ENCODE results near the gene CGB7.
"Not testable (repeated sequence)": the region's sequence is repeated elsewhere in the genome, so short reads cannot be mapped to it uniquely, and the experiment has no call there.

CGB7 gene

GRCh38 chr19:49061000-49061399 is 3.5 kb upstream of the CGB7 start:
- no peak overlapping the region for H3K4me3 ChIP-seq (ENCODE audit: low read length in 2 of 2)
- H3K27ac ChIP-seq (ENCODE audit: low read depth in 2 of 2, low read length in 2 of 2) = no peak overlapping the region
- peaks cover 27 to 40% of the 10 kb centered on the region in 2 donors for H3K27me3 ChIP-seq (ENCODE audit: control insufficient read depth in 2 of 2, insufficient read depth in 2 of 2, low read length in 2 of 2)
- H3K9me3 ChIP-seq (ENCODE audit: control insufficient read depth in 2 of 2, low read length in 2 of 2) = no peaks in the 10 kb centered on the region
- peaks cover 10 to 19% of the 10 kb centered on the region in 2 donors for H3K4me1 ChIP-seq (ENCODE audit: control insufficient read depth in 2 of 2, insufficient read depth in 2 of 2, low read length in 2 of 2)
- H3K36me3 ChIP-seq (ENCODE audit: control insufficient read depth in 2 of 2, insufficient read depth in 2 of 2, low read length in 2 of 2) = no peaks in the 10 kb centered on the region
- no peak overlapping the region for H3K9ac ChIP-seq (ENCODE audit: low read depth in 1 of 2, low read length in 2 of 2)

- peaks cover 18 to 27% of the 10 kb centered on the region in 2 donors for H3K27me3 ChIP-seq (ENCODE audit: control insufficient read depth in 2 of 2, insufficient read depth in 2 of 2, low read length in 2 of 2)
- no peak overlapping the region for H3K27ac ChIP-seq (ENCODE audit: low read depth in 2 of 2, low read length in 2 of 2)
- no peak overlapping the region for H3K4me3 ChIP-seq (ENCODE audit: low read length in 2 of 2)
- no peaks in the 10 kb centered on the region for H3K36me3 ChIP-seq (ENCODE audit: control insufficient read depth in 2 of 2, insufficient read depth in 2 of 2, low read length in 2 of 2)
- H3K9ac ChIP-seq (ENCODE audit: low read depth in 1 of 2, low read length in 2 of 2) = no peak overlapping the region
- H3K4me1 ChIP-seq (ENCODE audit: control insufficient read depth in 2 of 2, insufficient read depth in 2 of 2, low read length in 2 of 2) = peaks cover 11 to 20% of the 10 kb centered on the region in 2 donors
- H3K9me3 ChIP-seq (ENCODE audit: control insufficient read depth in 2 of 2, low read length in 2 of 2) = no peaks in the 10 kb centered on the region
Measured at GRCh38 chr19:49059053-49059452, 1.5 kb upstream of the CGB7 start.

- Histone ChIP-seq H3K36me3 (ENCODE audit: control insufficient read depth in 2 of 2, insufficient read depth in 2 of 2, low read length in 2 of 2) (no peaks in the 10 kb centered on the region), H3K27me3 (ENCODE audit: control insufficient read depth in 2 of 2, insufficient read depth in 2 of 2, low read length in 2 of 2) (peaks cover 18 to 24% of the 10 kb centered on the region in 2 donors), H3K9ac (ENCODE audit: low read depth in 1 of 2, low read length in 2 of 2) (no peak overlapping the region), H3K4me3 (ENCODE audit: low read length in 2 of 2) (no peak overlapping the region), H3K9me3 (ENCODE audit: control insufficient read depth in 2 of 2, low read length in 2 of 2) (no peaks in the 10 kb centered on the region), H3K4me1 (ENCODE audit: control insufficient read depth in 2 of 2, insufficient read depth in 2 of 2, low read length in 2 of 2) (peaks cover 11 to 20% of the 10 kb centered on the region in 2 donors), H3K27ac (ENCODE audit: low read depth in 2 of 2, low read length in 2 of 2) (no peak overlapping the region)
Measured at GRCh38 chr19:49058562-49058961, 1.0 kb upstream of the CGB7 start.

GRCh38 chr19:49056902-49057596 is 500 bp downstream of the CGB7 start:
- Histone ChIP-seq H3K4me3 (ENCODE audit: low read length in 2 of 2) (peak overlapping the region; percentile 59 to 65), H3K27me3 (ENCODE audit: control insufficient read depth in 2 of 2, insufficient read depth in 2 of 2, low read length in 2 of 2) (peaks cover 18 to 24% of the 10 kb centered on the region in 2 donors), H3K9ac (ENCODE audit: low read depth in 1 of 2, low read length in 2 of 2) (peak overlapping the region in 1 of 2 donors; percentile 19), H3K4me1 (ENCODE audit: control insufficient read depth in 2 of 2, insufficient read depth in 2 of 2, low read length in 2 of 2) (peaks cover 11 to 20% of the 10 kb centered on the region in 2 donors)
- H3K36me3 ChIP-seq (ENCODE audit: control insufficient read depth in 2 of 2, insufficient read depth in 2 of 2, low read length in 2 of 2); H3K27ac ChIP-seq (ENCODE audit: low read depth in 2 of 2, low read length in 2 of 2); H3K9me3 ChIP-seq (ENCODE audit: control insufficient read depth in 2 of 2, low read length in 2 of 2): not testable (repeated sequence)

GRCh38 chr19:49056101-49056901 is 1.2 kb downstream of the CGB7 start:
- Histone ChIP-seq H3K36me3 (ENCODE audit: control insufficient read depth in 2 of 2, insufficient read depth in 2 of 2, low read length in 2 of 2) (no peaks in the 10 kb centered on the region), H3K9ac (ENCODE audit: low read depth in 1 of 2, low read length in 2 of 2) (peak overlapping the region in 1 of 2 donors; percentile 19), H3K9me3 (ENCODE audit: control insufficient read depth in 2 of 2, low read length in 2 of 2) (no peaks in the 10 kb centered on the region), H3K27ac (ENCODE audit: low read depth in 2 of 2, low read length in 2 of 2) (no peak overlapping the region), H3K4me3 (ENCODE audit: low read length in 2 of 2) (peak overlapping the region; percentile 59 to 65), H3K27me3 (ENCODE audit: control insufficient read depth in 2 of 2, insufficient read depth in 2 of 2, low read length in 2 of 2) (peaks cover 18 to 24% of the 10 kb centered on the region in 2 donors), H3K4me1 (ENCODE audit: control insufficient read depth in 2 of 2, insufficient read depth in 2 of 2, low read length in 2 of 2) (peaks cover 11 to 20% of the 10 kb centered on the region in 2 donors)

GRCh38 chr19:49050376-49051033 is 7.0 kb downstream of the CGB7 start:
- not testable (repeated sequence) for H3K27ac ChIP-seq (ENCODE audit: low read depth in 2 of 2, low read length in 2 of 2); H3K9me3 ChIP-seq (ENCODE audit: control insufficient read depth in 2 of 2, low read length in 2 of 2); H3K36me3 ChIP-seq (ENCODE audit: control insufficient read depth in 2 of 2, insufficient read depth in 2 of 2, low read length in 2 of 2); H3K27me3 ChIP-seq (ENCODE audit: control insufficient read depth in 2 of 2, insufficient read depth in 2 of 2, low read length in 2 of 2); H3K4me3 ChIP-seq (ENCODE audit: low read length in 2 of 2); H3K4me1 ChIP-seq (ENCODE audit: control insufficient read depth in 2 of 2, insufficient read depth in 2 of 2, low read length in 2 of 2); H3K9ac ChIP-seq (ENCODE audit: low read depth in 1 of 2, low read length in 2 of 2)

- H3K4me3 ChIP-seq (ENCODE audit: low read length in 2 of 2); H3K4me1 ChIP-seq (ENCODE audit: control insufficient read depth in 2 of 2, insufficient read depth in 2 of 2, low read length in 2 of 2); H3K9ac ChIP-seq (ENCODE audit: low read depth in 1 of 2, low read length in 2 of 2); H3K36me3 ChIP-seq (ENCODE audit: control insufficient read depth in 2 of 2, insufficient read depth in 2 of 2, low read length in 2 of 2); H3K27me3 ChIP-seq (ENCODE audit: control insufficient read depth in 2 of 2, insufficient read depth in 2 of 2, low read length in 2 of 2); H3K27ac ChIP-seq (ENCODE audit: low read depth in 2 of 2, low read length in 2 of 2); H3K9me3 ChIP-seq (ENCODE audit: control insufficient read depth in 2 of 2, low read length in 2 of 2): not testable (repeated sequence)
Measured at GRCh38 chr19:49049834-49050233, 7.7 kb downstream of the CGB7 start.

- not testable (repeated sequence) for H3K27ac ChIP-seq (ENCODE audit: low read depth in 2 of 2, low read length in 2 of 2); H3K4me3 ChIP-seq (ENCODE audit: low read length in 2 of 2); H3K27me3 ChIP-seq (ENCODE audit: control insufficient read depth in 2 of 2, insufficient read depth in 2 of 2, low read length in 2 of 2); H3K9ac ChIP-seq (ENCODE audit: low read depth in 1 of 2, low read length in 2 of 2); H3K9me3 ChIP-seq (ENCODE audit: control insufficient read depth in 2 of 2, low read length in 2 of 2); H3K36me3 ChIP-seq (ENCODE audit: control insufficient read depth in 2 of 2, insufficient read depth in 2 of 2, low read length in 2 of 2); H3K4me1 ChIP-seq (ENCODE audit: control insufficient read depth in 2 of 2, insufficient read depth in 2 of 2, low read length in 2 of 2)
Measured at GRCh38 chr19:49049011-49049410, 8.5 kb downstream of the CGB7 start, which contains the start of gene CGB8. TSS of gene CGB8 (minus strand) at chr19:49049111. CDS start at chr19:49048739, 372 bp downstream.

GRCh38 chr19:49043548-49043947 is 14.0 kb downstream of the CGB7 start, which contains the start of gene CGB5:
TSS of gene CGB5 (plus strand) at chr19:49043848. CDS start at chr19:49044210, 362 bp downstream.
- not testable (repeated sequence) for H3K27me3 ChIP-seq (ENCODE audit: control insufficient read depth in 2 of 2, insufficient read depth in 2 of 2, low read length in 2 of 2); H3K4me3 ChIP-seq (ENCODE audit: low read length in 2 of 2); H3K9me3 ChIP-seq (ENCODE audit: control insufficient read depth in 2 of 2, low read length in 2 of 2); H3K36me3 ChIP-seq (ENCODE audit: control insufficient read depth in 2 of 2, insufficient read depth in 2 of 2, low read length in 2 of 2); H3K9ac ChIP-seq (ENCODE audit: low read depth in 1 of 2, low read length in 2 of 2); H3K4me1 ChIP-seq (ENCODE audit: control insufficient read depth in 2 of 2, insufficient read depth in 2 of 2, low read length in 2 of 2); H3K27ac ChIP-seq (ENCODE audit: low read depth in 2 of 2, low read length in 2 of 2)

GRCh38 chr19:49042666-49043065 is 14.9 kb downstream of the CGB7 start:
- not testable (repeated sequence) for H3K36me3 ChIP-seq (ENCODE audit: control insufficient read depth in 2 of 2, insufficient read depth in 2 of 2, low read length in 2 of 2); H3K9me3 ChIP-seq (ENCODE audit: control insufficient read depth in 2 of 2, low read length in 2 of 2); H3K4me1 ChIP-seq (ENCODE audit: control insufficient read depth in 2 of 2, insufficient read depth in 2 of 2, low read length in 2 of 2); H3K4me3 ChIP-seq (ENCODE audit: low read length in 2 of 2); H3K27ac ChIP-seq (ENCODE audit: low read depth in 2 of 2, low read length in 2 of 2); H3K9ac ChIP-seq (ENCODE audit: low read depth in 1 of 2, low read length in 2 of 2); H3K27me3 ChIP-seq (ENCODE audit: control insufficient read depth in 2 of 2, insufficient read depth in 2 of 2, low read length in 2 of 2)

Data from mucosa of rectum (tissue), 2 donors.